Measurements from ENCODE around the gene KRT15. TPM values are rescaled to one million over a fixed set of nuclear protein-coding genes. Genes with fewer than 3 reads are reported as not detected.

The KRT15 gene
- total RNA-seq, 2 experiments from 2014 or later = not detected

DNA sequence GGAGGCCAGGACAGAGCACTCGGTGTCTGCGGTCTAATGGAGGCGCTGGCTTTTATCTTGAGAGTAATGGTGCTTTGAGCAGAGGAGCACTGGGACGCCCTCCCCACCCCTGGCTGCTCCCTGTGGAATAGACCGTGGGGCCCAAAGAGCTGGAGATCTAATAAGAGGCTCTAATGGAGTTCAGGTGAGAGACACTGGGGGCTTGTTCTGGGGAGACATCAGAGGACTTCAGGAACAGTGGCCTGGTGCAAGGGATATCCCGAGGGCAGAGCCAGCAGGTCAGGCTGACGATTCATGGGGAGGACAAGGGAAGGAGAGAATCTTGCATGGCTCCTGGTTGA is 18.9 kb upstream of the KRT15 start:
- no peak for DNase-seq
- no peak overlapping the region for H3K4me3 Mint-ChIP-seq
- no peaks in the 10 kb centered on the region for H3K4me1 Mint-ChIP-seq
- no peaks in the 10 kb centered on the region for H3K9me3 Mint-ChIP-seq
- H3K36me3 Mint-ChIP-seq = no peaks in the 10 kb centered on the region
- no peak overlapping the region for H3K27ac Mint-ChIP-seq
- H3K27me3 Mint-ChIP-seq = peaks cover 25% of the 10 kb centered on the region

DNA sequence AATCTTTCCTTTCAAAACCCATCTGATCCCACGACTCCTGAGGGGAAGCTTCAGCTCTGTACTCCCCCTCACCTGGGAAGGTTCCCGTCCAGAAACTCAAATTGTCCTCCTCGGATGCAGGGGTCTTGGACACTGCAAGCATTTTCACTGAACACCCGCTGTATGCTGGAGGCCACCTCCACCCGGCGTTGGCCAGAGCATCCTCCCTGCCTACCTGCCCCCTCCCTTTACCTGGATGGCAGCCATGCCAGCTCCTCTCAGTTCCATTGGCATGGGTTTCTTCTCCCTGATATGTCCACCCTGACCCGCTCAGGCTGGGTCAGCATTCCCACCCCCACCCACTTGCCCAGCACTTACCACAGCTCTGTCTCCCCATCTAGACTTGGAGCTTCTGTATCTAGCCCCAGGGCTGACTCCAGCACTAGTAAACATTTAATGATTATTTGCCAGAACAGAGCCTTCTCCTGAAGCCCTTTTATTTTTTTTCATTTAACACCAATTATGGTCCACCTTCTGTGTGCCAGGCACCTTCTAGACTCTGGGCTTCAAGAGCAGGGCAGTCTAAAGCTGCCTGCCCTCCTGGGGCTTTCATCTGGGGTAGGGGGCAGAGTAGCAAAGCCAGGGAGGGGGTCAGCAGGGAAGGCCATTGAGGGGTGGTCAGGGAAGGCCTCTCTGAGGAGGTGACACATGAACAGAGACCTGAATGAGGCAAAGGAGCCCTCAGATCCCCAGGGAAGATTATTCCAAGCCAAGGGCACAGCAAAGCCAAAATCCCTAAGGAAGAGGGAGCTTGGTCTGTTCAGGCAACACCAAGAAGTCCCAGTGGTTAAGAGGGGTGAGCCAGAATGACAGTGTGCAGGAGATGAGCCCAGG is 18.3 kb upstream of the KRT15 start:
- no peak overlapping the region for H3K27ac Mint-ChIP-seq
- no peaks in the 10 kb centered on the region for H3K4me1 Mint-ChIP-seq
- H3K27me3 Mint-ChIP-seq = peaks cover 29% of the 10 kb centered on the region
- H3K36me3 Mint-ChIP-seq = no peaks in the 10 kb centered on the region
- no peak for DNase-seq
- H3K4me3 Mint-ChIP-seq = no peak overlapping the region
- no peaks in the 10 kb centered on the region for H3K9me3 Mint-ChIP-seq

DNA sequence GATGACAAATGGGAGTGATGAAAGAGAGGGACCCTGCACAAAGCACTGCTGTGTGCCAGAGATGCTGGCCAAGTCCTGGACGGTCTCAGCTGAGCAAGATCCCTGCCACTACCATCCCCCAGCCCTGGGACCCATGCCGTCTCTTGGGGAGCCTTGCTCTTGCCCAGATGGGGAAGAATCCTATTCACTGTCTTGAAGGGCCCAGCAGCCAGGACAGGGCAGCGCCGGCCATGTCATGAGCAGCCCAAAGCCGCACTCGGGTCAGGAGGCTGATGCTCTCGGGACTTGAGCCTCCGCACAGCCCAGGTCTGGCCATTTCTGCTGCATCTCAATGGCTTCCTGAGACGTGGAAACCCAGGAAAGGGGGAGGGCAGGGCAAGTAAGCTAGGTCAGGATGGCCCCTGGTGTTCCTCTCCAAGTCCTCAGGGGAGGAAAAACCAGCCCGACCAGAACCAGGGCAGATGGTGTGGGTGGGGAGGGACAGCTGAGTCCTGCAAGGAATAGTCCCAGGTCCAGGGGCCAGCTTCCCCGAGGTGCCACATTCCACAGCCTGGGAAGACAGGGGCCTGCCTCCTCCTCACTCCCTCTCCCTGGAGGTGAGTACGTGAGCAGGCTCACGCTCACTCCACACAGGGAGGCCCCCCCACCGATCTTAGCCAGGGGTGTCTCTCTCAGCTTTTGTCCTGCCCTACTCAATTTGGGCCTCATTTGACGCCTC is 17.2 kb upstream of the KRT15 start:
- Mint-ChIP-seq H3K4me3 (no peak overlapping the region), H3K27me3 (peaks cover 34% of the 10 kb centered on the region), H3K27ac (no peak overlapping the region), H3K9me3 (no peaks in the 10 kb centered on the region), H3K36me3 (no peaks in the 10 kb centered on the region), H3K4me1 (no peaks in the 10 kb centered on the region)
- DNase-seq = no peak

DNA sequence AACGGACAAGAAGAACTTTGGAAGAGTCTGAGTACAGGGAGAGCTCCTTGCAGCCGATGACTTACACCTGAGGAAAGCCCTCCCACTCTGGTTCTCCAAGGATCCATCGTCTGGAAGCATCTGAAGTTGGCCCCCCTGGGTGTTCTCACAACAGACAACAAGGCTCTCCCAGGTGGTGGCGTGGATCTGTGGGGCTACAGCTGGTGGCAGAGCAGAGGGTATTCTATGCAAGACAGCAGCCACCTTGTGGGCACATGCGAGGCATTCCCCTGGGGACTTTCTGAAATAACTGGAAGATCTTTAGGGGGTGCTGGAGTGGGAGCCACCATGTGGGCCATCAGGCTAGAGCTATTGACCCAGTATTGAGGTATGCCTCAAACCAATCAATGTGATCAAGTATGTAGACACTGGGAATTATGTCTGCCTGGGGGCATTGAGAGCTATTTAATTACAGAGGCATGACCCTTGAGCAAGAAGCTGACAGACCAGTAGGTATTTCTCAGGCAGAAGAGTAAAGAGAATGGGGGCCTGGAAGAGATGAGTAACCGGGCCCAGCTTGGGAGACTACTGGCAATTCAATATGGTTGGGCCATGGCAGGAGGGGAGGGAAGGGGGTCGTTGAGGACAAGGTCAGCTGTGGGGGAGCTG is 16.3 kb upstream of the KRT15 start:
- no peaks in the 10 kb centered on the region for H3K9me3 Mint-ChIP-seq
- no peak overlapping the region for H3K4me3 Mint-ChIP-seq
- DNase-seq = no peak
- no peak overlapping the region for H3K27ac Mint-ChIP-seq
- H3K27me3 Mint-ChIP-seq = peaks cover 38% of the 10 kb centered on the region
- no peaks in the 10 kb centered on the region for H3K4me1 Mint-ChIP-seq
- H3K36me3 Mint-ChIP-seq = no peaks in the 10 kb centered on the region

DNA sequence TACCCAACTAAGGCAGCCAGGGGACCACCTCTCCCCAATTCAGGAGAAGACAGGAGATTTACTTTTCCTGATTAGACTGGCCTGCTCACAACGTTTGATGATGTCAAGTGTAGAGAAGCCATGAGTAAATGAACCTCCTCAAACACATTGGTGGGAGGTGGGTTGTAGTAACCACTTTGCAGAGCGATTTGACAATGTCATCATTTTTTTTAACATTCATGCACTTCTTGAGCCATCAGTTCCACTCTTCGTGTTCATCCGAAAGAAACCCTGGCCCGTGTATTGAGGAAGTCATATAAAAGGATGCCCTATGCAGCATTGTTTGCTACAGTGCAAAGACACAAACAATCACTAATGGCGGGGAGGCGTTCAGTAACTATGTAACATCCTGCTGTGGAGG is 14.9 kb upstream of the KRT15 start:
- H3K27ac Mint-ChIP-seq = no peak overlapping the region
- DNase-seq = no peak

DNA sequence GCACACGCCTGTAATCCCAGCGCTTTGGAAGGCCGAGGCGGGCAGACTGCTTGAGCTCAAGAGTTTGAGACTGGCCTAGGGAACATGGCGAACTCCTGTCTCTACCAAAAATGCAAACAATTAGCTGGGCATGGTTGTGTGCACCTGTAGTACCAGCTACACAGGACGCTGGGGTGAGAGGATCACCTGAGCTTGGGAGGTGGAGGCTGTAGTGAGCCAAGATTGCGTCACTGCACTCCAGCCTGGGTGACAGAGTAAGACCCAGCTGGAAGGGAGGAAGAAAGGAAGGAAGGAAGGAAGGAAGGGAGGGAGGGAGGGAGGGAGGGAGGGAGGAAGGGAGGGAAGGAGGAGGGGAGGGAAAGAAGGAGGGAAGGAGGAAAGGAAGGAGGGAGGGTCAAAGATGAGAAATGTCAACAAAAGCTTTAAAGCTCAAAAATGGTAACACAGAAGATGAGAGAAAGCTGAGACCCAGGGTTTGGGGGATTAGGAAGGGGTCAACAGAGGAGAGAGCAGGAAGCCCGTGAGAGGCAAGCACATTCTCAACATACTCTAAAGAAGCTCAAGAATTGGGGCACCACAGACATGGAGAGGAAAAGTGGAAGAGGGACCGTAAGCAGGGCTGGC is 14.4 kb upstream of the KRT15 start:
- no peaks in the 10 kb centered on the region for H3K9me3 Mint-ChIP-seq
- H3K4me3 Mint-ChIP-seq = no peak overlapping the region
- no peak for DNase-seq
- H3K36me3 Mint-ChIP-seq = no peaks in the 10 kb centered on the region
- no peak overlapping the region for H3K27ac Mint-ChIP-seq
- H3K4me1 Mint-ChIP-seq = peaks cover 7% of the 10 kb centered on the region
- H3K27me3 Mint-ChIP-seq = peaks cover 57% of the 10 kb centered on the region

More for the DNA sequence above, 14.9 kb upstream of the KRT15 start:
- Mint-ChIP-seq H3K36me3 (no peaks in the 10 kb centered on the region), H3K27me3 (peaks cover 52% of the 10 kb centered on the region), H3K9me3 (no peaks in the 10 kb centered on the region), H3K4me1 (peaks cover 4% of the 10 kb centered on the region), H3K4me3 (no peak overlapping the region)

DNA sequence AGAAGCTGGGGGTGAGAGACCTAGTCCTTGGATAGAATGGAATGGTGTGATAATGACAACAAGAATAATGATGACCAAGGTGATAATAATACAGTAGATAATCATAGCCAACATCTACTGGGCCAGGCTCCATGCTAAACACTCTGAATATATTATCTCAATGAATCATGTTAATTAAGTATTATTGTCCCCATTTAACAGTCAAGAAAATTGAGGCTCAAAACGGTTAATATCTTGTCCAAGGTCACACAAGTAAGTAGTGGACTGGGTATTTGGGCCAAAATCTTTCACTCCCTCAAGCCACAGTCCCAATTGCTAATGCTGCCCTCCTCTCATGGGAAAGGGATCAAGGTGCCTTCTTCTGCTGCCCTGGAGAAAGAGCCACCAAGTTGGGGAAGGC is 13.3 kb upstream of the KRT15 start:
- H3K4me3 Mint-ChIP-seq = no peak overlapping the region
- peaks cover 13% of the 10 kb centered on the region for H3K4me1 Mint-ChIP-seq
- no peak overlapping the region for H3K27ac Mint-ChIP-seq
- no peak for DNase-seq
- H3K36me3 Mint-ChIP-seq = no peaks in the 10 kb centered on the region
- no peaks in the 10 kb centered on the region for H3K9me3 Mint-ChIP-seq
- peaks cover 61% of the 10 kb centered on the region for H3K27me3 Mint-ChIP-seq

DNA sequence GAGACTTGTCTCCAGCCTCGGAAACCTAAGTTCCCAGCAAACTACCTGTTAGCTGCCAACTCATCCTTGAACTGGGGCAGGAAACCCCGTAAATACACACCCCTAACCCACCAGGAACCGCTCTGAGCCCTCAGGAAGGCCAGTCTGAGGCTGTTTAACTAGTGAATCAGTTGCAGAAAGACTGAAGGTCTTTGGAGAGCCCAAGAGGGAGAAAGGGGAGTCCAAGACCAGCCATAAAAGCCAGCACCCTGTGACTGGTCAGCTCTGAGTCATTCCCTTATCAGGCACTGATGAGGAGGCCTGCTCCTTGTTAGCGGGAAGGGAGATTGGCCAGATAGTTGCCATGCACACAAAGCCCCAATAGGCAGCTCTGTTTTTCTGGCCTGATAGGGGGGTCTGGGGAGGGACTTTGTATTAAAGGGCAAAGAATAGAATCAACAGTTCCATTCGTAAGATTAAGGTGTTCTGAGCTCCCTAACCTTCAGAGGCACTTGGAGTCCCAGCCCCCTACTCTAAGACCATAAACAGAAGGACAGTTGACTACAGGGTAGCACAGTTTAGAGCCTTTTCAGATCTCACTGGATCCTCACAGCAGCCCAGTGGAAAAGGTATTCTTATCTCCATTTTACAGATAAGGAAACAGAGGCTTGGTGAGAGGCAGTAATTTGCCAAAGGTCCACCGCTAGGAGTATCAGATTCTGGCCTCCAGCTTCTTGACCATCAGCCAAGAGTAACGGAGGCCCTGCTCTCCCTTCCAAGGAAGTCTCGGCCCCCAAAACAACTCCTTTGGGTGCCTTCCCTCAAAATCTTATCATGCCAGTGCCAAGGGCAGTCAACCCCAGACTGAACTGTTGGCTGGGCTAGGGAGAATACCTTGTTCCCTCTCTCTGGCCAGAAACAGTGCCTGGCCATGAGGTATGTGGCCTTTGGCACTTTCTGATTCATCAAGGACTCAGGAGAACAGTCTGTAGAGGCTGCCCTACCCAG is 11.7 kb upstream of the KRT15 start:
- Mint-ChIP-seq H3K27me3 (peaks cover 72% of the 10 kb centered on the region), H3K9me3 (no peaks in the 10 kb centered on the region), H3K27ac (no peak overlapping the region), H3K4me3 (no peak overlapping the region), H3K4me1 (peaks cover 14% of the 10 kb centered on the region), H3K36me3 (no peaks in the 10 kb centered on the region)
- DNase-seq = no peak

DNA sequence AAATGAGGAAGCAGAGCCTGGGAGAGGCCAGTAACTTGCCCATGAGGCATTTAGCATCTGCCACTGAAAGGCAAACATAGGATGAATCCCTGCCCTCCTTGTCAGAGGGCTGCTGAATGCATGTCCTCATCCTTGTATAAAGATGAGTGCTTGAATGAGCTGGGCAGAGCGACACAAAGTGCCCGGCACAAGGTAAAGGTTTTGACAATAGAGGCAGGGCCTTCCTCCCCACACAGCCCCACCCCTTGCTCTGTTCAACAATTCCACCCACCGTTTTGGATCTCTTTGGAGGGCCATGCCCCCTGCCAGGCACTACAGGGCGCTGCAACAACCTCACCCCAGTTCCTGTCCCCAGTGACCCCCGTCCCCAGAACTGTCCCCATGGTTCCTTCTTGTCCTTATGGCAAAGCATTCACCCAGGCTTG is 10.8 kb upstream of the KRT15 start:
- no peaks in the 10 kb centered on the region for H3K36me3 Mint-ChIP-seq
- no peak for DNase-seq
- peaks cover 69% of the 10 kb centered on the region for H3K27me3 Mint-ChIP-seq
- no peak overlapping the region for H3K4me3 Mint-ChIP-seq
- peaks cover 14% of the 10 kb centered on the region for H3K4me1 Mint-ChIP-seq
- no peaks in the 10 kb centered on the region for H3K9me3 Mint-ChIP-seq
- H3K27ac Mint-ChIP-seq = no peak overlapping the region

DNA sequence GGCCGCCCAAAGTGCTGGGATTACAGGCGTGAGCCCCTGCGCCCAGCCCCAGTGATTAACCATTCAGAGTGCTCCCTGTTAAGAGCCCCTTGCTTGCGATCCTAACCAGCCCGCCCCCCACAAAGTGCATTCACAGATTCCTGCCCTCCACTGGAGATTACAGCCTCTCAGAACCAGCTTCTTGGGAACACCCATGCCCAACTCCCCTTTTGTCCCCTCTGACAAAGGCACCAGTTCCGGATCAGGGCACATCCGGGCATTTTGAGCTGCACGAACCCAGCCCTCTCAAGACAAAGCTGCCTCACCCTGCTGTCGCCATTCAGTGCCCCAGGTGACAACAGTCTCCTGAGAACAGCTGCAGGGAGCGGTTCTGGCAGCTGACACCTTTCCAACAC is 10.3 kb upstream of the KRT15 start:
- Mint-ChIP-seq H3K27me3 (peaks cover 68% of the 10 kb centered on the region), H3K9me3 (no peaks in the 10 kb centered on the region), H3K27ac (no peak overlapping the region), H3K36me3 (no peaks in the 10 kb centered on the region), H3K4me3 (peak overlapping the region; percentile 2), H3K4me1 (peaks cover 14% of the 10 kb centered on the region)
- DNase-seq = no peak

DNA sequence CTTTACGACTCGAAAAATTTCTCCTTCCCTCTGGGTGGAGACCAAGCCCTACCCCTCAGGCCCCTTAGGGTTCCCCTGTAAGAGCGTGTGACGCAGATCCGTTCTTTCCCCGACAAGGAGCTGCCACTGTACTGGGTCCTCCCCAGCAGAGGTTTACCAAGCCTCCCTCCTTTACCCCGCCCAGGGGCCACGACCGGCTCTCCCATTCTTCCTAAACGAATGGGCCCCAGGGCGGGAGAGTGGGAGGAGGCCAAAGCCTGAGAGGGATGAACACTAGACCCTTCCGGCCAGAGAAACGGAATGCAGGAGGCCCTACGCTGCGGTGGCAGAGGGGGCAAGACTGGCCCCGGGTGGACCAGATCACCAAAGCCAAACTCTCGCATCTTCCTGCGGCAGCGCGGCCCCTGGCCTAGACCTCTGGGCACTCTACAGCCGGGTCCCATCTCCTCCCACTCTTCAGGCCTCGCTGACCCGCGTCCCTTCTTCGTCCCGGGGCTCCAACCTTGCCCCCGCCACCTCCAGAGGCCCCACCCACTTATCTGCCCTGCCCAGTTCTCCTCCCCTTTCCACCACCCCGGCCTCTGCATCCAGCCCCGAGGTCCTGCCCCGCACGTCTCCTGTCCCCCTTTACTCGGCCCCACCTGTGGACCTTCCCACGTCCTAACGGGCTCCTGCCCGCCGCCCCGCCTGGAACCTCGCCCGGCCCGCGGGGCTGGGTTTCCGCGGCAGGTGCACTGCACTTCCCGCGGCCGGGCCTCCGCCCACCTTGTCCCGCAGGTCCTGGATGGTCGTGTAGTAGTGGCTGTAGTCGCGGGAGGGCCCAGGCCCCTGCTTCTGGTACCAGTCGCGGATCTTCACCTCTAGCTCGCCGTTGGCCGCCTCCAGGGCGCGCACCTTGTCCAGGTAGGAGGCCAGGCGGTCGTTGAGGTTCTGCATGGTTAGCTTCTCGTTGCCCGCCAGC is 8.7 kb upstream of the KRT15 start:
- H3K4me1 Mint-ChIP-seq = peaks cover 14% of the 10 kb centered on the region
- peak overlapping the region; percentile 18 for H3K4me3 Mint-ChIP-seq
- no peaks in the 10 kb centered on the region for H3K9me3 Mint-ChIP-seq
- H3K36me3 Mint-ChIP-seq = no peaks in the 10 kb centered on the region
- H3K27me3 Mint-ChIP-seq = peaks cover 56% of the 10 kb centered on the region
- no peak for DNase-seq
- H3K27ac Mint-ChIP-seq = no peak overlapping the region

DNA sequence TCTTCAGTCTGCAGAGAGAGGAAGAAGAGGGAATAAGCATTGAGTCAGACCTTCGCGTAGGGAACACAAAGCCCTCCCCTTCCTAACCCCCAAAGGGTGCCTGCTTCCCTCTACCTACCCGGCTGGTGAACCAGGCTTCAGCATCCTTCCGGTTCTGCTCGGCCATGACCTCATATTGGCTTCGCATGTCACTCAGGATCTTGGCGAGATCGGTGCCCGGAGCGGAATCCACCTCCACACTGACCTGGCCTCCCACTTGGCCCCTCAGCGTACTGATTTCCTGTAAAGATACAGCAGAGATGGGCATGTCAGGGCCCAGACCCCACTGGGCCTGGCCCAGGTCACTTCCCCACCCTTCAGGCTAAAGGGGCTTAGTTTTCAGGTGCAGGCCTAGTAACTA is 5.6 kb upstream of the KRT15 start:
- Mint-ChIP-seq H3K27me3 (peaks cover 36% of the 10 kb centered on the region), H3K9me3 (no peaks in the 10 kb centered on the region), H3K4me1 (peaks cover 14% of the 10 kb centered on the region), H3K27ac (no peak overlapping the region), H3K36me3 (no peaks in the 10 kb centered on the region), H3K4me3 (no peak overlapping the region)
- DNase-seq = no peak

DNA sequence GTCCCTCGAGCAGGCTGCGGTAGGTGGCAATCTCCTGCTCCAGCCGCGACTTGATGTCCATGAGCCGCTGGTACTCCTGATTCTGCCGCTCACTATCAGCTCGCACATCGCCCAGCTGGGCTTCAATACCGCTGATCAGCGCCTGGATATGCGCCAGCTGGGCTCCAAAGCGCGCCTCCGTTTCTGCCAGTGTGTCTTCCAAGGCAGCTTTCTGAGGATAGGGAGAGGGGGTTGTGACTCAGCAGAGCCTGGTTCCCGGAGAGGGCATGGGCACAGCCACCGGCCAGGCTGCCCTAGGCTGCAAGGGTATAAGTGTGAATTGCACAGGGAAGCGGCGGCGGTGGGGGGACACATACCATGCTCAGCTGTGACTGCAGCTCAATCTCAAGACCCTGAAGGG is 5.1 kb upstream of the KRT15 start:
- Mint-ChIP-seq H3K9me3 (no peaks in the 10 kb centered on the region), H3K36me3 (no peaks in the 10 kb centered on the region), H3K4me3 (no peak overlapping the region), H3K27ac (no peak overlapping the region), H3K4me1 (peaks cover 10% of the 10 kb centered on the region), H3K27me3 (peaks cover 31% of the 10 kb centered on the region)
- no peak for DNase-seq
